Natural killer cell (primary cell): ENCODE data around the gene LRRC47. TPM values are rescaled to one million over a fixed set of nuclear protein-coding genes. Genes with fewer than 3 reads are reported as not detected.

Experiments used
- ATAC-seq, 3 donors: fragments of 150-1000 bp in 2 of 3; fragments of 200-7000 bp in 1 of 3; cut with Tn5 transposase; 1 replicate in 1 of 3; 2 replicates in 2 of 3; pipeline ENCODE4 v1.10.0; 2021; ENCODE audit warnings: mild to moderate bottlenecking in 2 of 3, moderate library complexity in 2 of 3
- DNase-seq, 2 donors: peaks; one replicate each; pipeline versions ENCODE4 v3.0.0 to v3.0.0-alpha.2; 2013 to 2021; ENCODE audit warnings: mixed read lengths in 1 of 2
- H3K27ac ChIP-seq: one replicate; pipeline ENCODE4 v1.5.1; 2013; ENCODE audit warnings: mild to moderate bottlenecking, low read length
- H3K27me3 ChIP-seq: one replicate; pipeline ENCODE4 v1.6.1; 2013; ENCODE audit warnings: low read length; ENCODE audit not compliant: control insufficient read depth, insufficient read depth
- H3K36me3 ChIP-seq: one replicate; pipeline ENCODE4 v1.6.1; 2013; ENCODE audit warnings: low read length; ENCODE audit not compliant: control insufficient read depth, insufficient read depth
- H3K4me1 ChIP-seq: one replicate; pipeline ENCODE4 v1.6.1; 2013; ENCODE audit warnings: low read length; ENCODE audit not compliant: control insufficient read depth, insufficient read depth
- H3K4me3 ChIP-seq: one replicate; pipeline ENCODE4 v1.5.1; 2013; ENCODE audit warnings: low read length
- H3K9me3 ChIP-seq: one replicate; pipeline ENCODE4 v1.6.1; 2013; ENCODE audit warnings: low read length; ENCODE audit not compliant: control insufficient read depth, insufficient read depth
- H3K27ac Mint-ChIP-seq, 2 donors: one replicate each; pipeline ENCODE4 v1.8.0; 2022; ENCODE audit warnings: mild to moderate bottlenecking in 2 of 2, mixed read lengths in 2 of 2, moderate library complexity in 1 of 2
- H3K27me3 Mint-ChIP-seq, 2 donors: one replicate each; pipeline ENCODE4 v1.8.0; 2022; ENCODE audit warnings: low read depth in 2 of 2, mixed read lengths in 2 of 2
- H3K36me3 Mint-ChIP-seq: one replicate; pipeline ENCODE4 v1.8.0; 2022; ENCODE audit warnings: mixed read lengths
- H3K4me1 Mint-ChIP-seq, 2 donors: one replicate each; pipeline ENCODE4 v1.8.0; 2022; ENCODE audit warnings: mixed read lengths in 2 of 2
- H3K4me3 Mint-ChIP-seq: one replicate; pipeline ENCODE4 v1.8.0; 2022; ENCODE audit warnings: mild to moderate bottlenecking, moderate library complexity, mixed read lengths
- H3K9me3 Mint-ChIP-seq, 2 donors: one replicate each; pipeline ENCODE4 v1.8.0; 2022; ENCODE audit warnings: mixed read lengths in 2 of 2
- CTCF ChIP-seq: fragments of 200-600 bp; IDR thresholded peaks from one replicate; pipeline ENCODE4 v1.8.0; 2022; ENCODE audit warnings: antibody characterized with exemption
- WGBS: methylation state at CpG from one replicate; pipeline ENCODE4 v1.1.7; 2013; ENCODE audit warnings: missing lambda C conversion rate; ENCODE audit not compliant: insufficient coverage; 5-methylcytosine and 5-hydroxymethylcytosine counted together
- intact Hi-C: fragments of 100-400 bp; cut with micrococcal nuclease; formaldehyde crosslinking; loops from one replicate; pipeline ENCODE4 v1.14.2; 2022
- total RNA-seq, 4 donors: library from RNA; stranded (reverse); fragments of 120-200 nt in 1 of 4; gene quantifications; one replicate each; pipeline versions ENCODE4 v1.2.3 to v1.2.4, GENCODE V29; 2013 to 2022

Gene LRRC47
- total RNA-seq, 3 donors from 2014 or later (not counting 1 experiment from before 2014, with no cell fraction given): 33.5 to 49.8 (median 45.2) TPM

GRCh38 chr1:3745590-3746381, 50.5 kb downstream of the LRRC47 start:
- peak in 1 of 2 donors; percentile 30 for DNase-seq
- Histone ChIP-seq H3K4me1 (peaks cover 17% of the 10 kb centered on the region), H3K27ac (no peak overlapping the region)

GRCh38 chr1:3745071-3745470, 51.2 kb downstream of the LRRC47 start:
- H3K9me3 ChIP-seq: no peaks in the 10 kb centered on the region
- Mint-ChIP-seq H3K36me3 (no peaks in the 10 kb centered on the region), H3K4me1 (peaks cover 24 to 32% of the 10 kb centered on the region in 2 donors), H3K27ac (peak overlapping the region in 1 of 2 donors; percentile 79), H3K27me3 (no peaks in the 10 kb centered on the region), H3K9me3 (no peaks in the 10 kb centered on the region), H3K4me3 (no peak overlapping the region)
- TF ChIP-seq CTCF: no peak
- no peaks in the 10 kb centered on the region for H3K27me3 ChIP-seq
- WGBS: 96% methylated on average over 12 of the region's 12 CpGs
- ATAC-seq (no peak), DNase-seq (no peak)
- peaks cover 17% of the 10 kb centered on the region for H3K4me1 ChIP-seq
- no peak overlapping the region for H3K4me3 ChIP-seq
- intact Hi-C loops: no loop called here
- no peak overlapping the region for H3K27ac ChIP-seq
- peaks cover 4% of the 10 kb centered on the region for H3K36me3 ChIP-seq

More at GRCh38 chr1:3745590-3746381, 50.5 kb downstream of the LRRC47 start:
- intact Hi-C loops: no loop called here
- no peak for ATAC-seq
- H3K27ac Mint-ChIP-seq: peak overlapping the region; percentile 76 to 79
- WGBS: 91% methylated on average over 25 of the region's 25 CpGs
- H3K9me3 ChIP-seq: no peaks in the 10 kb centered on the region
- peak overlapping the region; percentile 86 for H3K4me3 Mint-ChIP-seq
- no peaks in the 10 kb centered on the region for H3K27me3 Mint-ChIP-seq
- H3K36me3 Mint-ChIP-seq: no peaks in the 10 kb centered on the region
- no peaks in the 10 kb centered on the region for H3K9me3 Mint-ChIP-seq
- H3K4me3 ChIP-seq: no peak overlapping the region
- H3K4me1 Mint-ChIP-seq: peaks cover 24 to 32% of the 10 kb centered on the region in 2 donors
- H3K36me3 ChIP-seq: peaks cover 3% of the 10 kb centered on the region
- no peak for TF ChIP-seq CTCF
- no peaks in the 10 kb centered on the region for H3K27me3 ChIP-seq

GRCh38 chr1:3744646-3745045, 51.7 kb downstream of the LRRC47 start:
- no peak overlapping the region for H3K27ac ChIP-seq
- Mint-ChIP-seq H3K27me3 (no peaks in the 10 kb centered on the region), H3K27ac (peak overlapping the region in 1 of 2 donors; percentile 79), H3K9me3 (no peaks in the 10 kb centered on the region), H3K36me3 (no peaks in the 10 kb centered on the region), H3K4me3 (no peak overlapping the region), H3K4me1 (peaks cover 24 to 32% of the 10 kb centered on the region in 2 donors)
- WGBS: 97% methylated on average over 10 of the region's 10 CpGs
- no peak overlapping the region for H3K4me3 ChIP-seq
- TF ChIP-seq CTCF: no peak
- H3K27me3 ChIP-seq: no peaks in the 10 kb centered on the region
- intact Hi-C loops: no loop called here
- ATAC-seq (no peak), DNase-seq (no peak)
- H3K36me3 ChIP-seq: peaks cover 7% of the 10 kb centered on the region
- H3K9me3 ChIP-seq: no peaks in the 10 kb centered on the region
- peaks cover 17% of the 10 kb centered on the region for H3K4me1 ChIP-seq
